ENCODE measurements around the gene DBET. TPM values are rescaled to one million over a fixed set of nuclear protein-coding genes. Genes with fewer than 3 reads are reported as not detected.

The DBET gene
- polyA plus RNA-seq, 3 donors = not detected

DNA sequence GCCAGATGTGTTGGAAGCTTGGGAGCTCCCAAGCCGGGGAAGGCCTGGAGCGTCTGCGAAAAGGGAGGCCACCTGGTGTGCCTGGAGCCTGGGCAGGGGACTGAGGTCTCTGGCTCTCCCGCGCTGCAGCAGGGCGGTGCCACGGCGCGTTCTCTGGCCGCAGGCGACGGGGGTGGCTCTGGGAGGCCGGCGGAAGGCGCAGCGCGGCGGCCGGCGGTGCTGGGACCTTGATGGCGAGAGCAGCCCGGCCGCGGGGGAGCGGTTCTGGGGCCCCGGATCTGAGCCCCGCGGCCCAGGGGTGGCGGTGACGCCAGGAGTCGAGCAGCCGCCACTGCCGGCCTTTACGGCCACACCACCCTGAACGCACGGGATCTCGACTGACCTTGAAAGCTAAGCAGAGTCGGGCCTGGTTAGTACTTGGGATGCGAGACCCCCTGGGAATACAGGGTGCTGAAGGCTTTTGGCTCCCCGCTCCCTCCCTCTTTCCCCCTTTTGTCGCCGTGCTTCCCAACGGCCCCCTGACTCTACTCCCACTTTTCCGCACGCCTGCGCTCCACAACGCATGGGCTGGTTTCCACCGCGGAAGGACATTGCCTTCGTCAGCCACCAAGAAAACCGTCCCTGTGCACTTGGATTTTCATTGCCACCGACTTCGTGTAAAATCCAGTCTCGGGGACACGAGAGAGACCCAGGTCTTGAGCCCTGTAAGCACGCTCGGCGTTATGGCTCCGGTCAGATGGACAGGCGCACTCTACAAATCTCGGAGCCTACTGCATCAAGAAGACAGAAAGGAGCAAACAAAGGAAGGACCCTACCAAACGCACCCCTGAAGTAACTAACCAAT, 46.7 kb upstream of the DBET start:
- Mint-ChIP-seq H3K4me3 (peak overlapping the region in 1 of 2 donors; percentile 83), H3K27ac (no peak overlapping the region), H3K27me3 (ENCODE audit: low read depth in 3 of 3) (peaks cover 79 to 91% (median 86%) of the 10 kb centered on the region in 3 donors), H3K36me3 (peaks cover 0 to 3% of the 10 kb centered on the region in 2 donors), H3K4me1 (peaks cover 21% of the 10 kb centered on the region), H3K9me3 (peaks cover 4 to 50% (median 40%) of the 10 kb centered on the region in 7 donors)
- intact Hi-C loops (cut with micrococcal nuclease) = no loop called here
- H3K4me2 ChIP-seq (replicated peaks; ENCODE audit: extremely low read depth, low read length, poor library complexity, severe bottlenecking) = no peak overlapping the region
- TF ChIP-seq, protein P1, sequence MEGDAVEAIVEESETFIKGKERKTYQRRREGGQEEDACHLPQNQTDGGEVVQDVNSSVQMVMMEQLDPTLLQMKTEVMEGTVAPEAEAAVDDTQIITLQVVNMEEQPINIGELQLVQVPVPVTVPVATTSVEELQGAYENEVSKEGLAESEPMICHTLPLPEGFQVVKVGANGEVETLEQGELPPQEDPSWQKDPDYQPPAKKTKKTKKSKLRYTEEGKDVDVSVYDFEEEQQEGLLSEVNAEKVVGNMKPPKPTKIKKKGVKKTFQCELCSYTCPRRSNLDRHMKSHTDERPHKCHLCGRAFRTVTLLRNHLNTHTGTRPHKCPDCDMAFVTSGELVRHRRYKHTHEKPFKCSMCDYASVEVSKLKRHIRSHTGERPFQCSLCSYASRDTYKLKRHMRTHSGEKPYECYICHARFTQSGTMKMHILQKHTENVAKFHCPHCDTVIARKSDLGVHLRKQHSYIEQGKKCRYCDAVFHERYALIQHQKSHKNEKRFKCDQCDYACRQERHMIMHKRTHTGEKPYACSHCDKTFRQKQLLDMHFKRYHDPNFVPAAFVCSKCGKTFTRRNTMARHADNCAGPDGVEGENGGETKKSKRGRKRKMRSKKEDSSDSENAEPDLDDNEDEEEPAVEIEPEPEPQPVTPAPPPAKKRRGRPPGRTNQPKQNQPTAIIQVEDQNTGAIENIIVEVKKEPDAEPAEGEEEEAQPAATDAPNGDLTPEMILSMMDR (IDR thresholded peaks at IDR 0.05) = no peak
- no peak overlapping the region for H3K27ac ChIP-seq (ENCODE audit: low read depth in 1 of 2, low read length in 2 of 2)
- 3% methylated on average over 59 of the region's 62 CpGs for WGBS (ENCODE audit: insufficient coverage)
- H4K20me1 ChIP-seq (ENCODE audit: insufficient read depth, low read length) = no peaks in the 10 kb centered on the region
- no peaks in the 10 kb centered on the region for H3K4me1 ChIP-seq (ENCODE audit: control insufficient read depth in 1 of 2, insufficient read depth in 2 of 2, low read length in 2 of 2)
- peaks cover 6 to 40% of the 10 kb centered on the region in 2 donors for H3K9me3 ChIP-seq (replicated peaks in 1 of 2; ENCODE audit: control insufficient read depth in 1 of 2, insufficient read depth in 1 of 2, low read length in 2 of 2)
- H3K79me2 ChIP-seq (ENCODE audit: insufficient read depth, low read length) = no peaks in the 10 kb centered on the region
- no peak overlapping the region for H2AFZ ChIP-seq (ENCODE audit: insufficient read depth, low read depth, low read length, poor library complexity, severe bottlenecking)
- H3K4me3 ChIP-seq (replicated peaks in 1 of 3; ENCODE audit: low read depth in 2 of 3, low read length in 3 of 3) = no peak overlapping the region
- peaks cover 44 to 85% of the 10 kb centered on the region in 2 donors for H3K27me3 ChIP-seq (ENCODE audit: control insufficient read depth in 2 of 2, insufficient read depth in 2 of 2, low read length in 2 of 2)
- no peak for DNase-seq
- H3K9ac ChIP-seq (ENCODE audit: insufficient read depth, low read length, poor library complexity, severe bottlenecking) = no peak overlapping the region
- no peaks in the 10 kb centered on the region for H3K36me3 ChIP-seq (replicated peaks in 1 of 2; ENCODE audit: control insufficient read depth in 1 of 2, insufficient read depth in 2 of 2, low read length in 2 of 2)

- H4K20me1 ChIP-seq (ENCODE audit: insufficient read depth, low read length) = no peaks in the 10 kb centered on the region
- peaks cover 83 to 90% (median 84%) of the 10 kb centered on the region in 3 donors for H3K27me3 Mint-ChIP-seq (ENCODE audit: low read depth in 3 of 3)
- no peak overlapping the region for H3K9ac ChIP-seq (ENCODE audit: insufficient read depth, low read length, poor library complexity, severe bottlenecking)
- TF ChIP-seq, protein P1 (IDR thresholded peaks at IDR 0.05) = no peak
- peak overlapping the region in 1 of 2 donors; percentile 82 for H3K4me3 Mint-ChIP-seq
- no peak overlapping the region for H3K27ac ChIP-seq (ENCODE audit: low read depth in 1 of 2, low read length in 2 of 2)
- no peak overlapping the region for H3K4me2 ChIP-seq (replicated peaks; ENCODE audit: extremely low read depth, low read length, poor library complexity, severe bottlenecking)
- no peak overlapping the region for H3K4me3 ChIP-seq (replicated peaks in 1 of 3; ENCODE audit: low read depth in 2 of 3, low read length in 3 of 3)
- H3K9me3 Mint-ChIP-seq = peaks cover 4 to 49% (median 40%) of the 10 kb centered on the region in 7 donors
- peaks cover 7 to 40% of the 10 kb centered on the region in 2 donors for H3K9me3 ChIP-seq (replicated peaks in 1 of 2; ENCODE audit: control insufficient read depth in 1 of 2, insufficient read depth in 1 of 2, low read length in 2 of 2)
- peaks cover 26% of the 10 kb centered on the region for H3K4me1 Mint-ChIP-seq
- H3K36me3 Mint-ChIP-seq = peaks cover 0 to 3% of the 10 kb centered on the region in 2 donors
- no peak for DNase-seq
- no peak overlapping the region for H2AFZ ChIP-seq (ENCODE audit: insufficient read depth, low read depth, low read length, poor library complexity, severe bottlenecking)
- intact Hi-C loops (cut with micrococcal nuclease) = no loop called here
- peaks cover 44 to 81% of the 10 kb centered on the region in 2 donors for H3K27me3 ChIP-seq (ENCODE audit: control insufficient read depth in 2 of 2, insufficient read depth in 2 of 2, low read length in 2 of 2)
- 9% methylated on average over 36 of the region's 38 CpGs for WGBS (ENCODE audit: insufficient coverage)
- H3K79me2 ChIP-seq (ENCODE audit: insufficient read depth, low read length) = no peaks in the 10 kb centered on the region
- H3K36me3 ChIP-seq (replicated peaks in 1 of 2; ENCODE audit: control insufficient read depth in 1 of 2, insufficient read depth in 2 of 2, low read length in 2 of 2) = no peaks in the 10 kb centered on the region
- H3K4me1 ChIP-seq (ENCODE audit: control insufficient read depth in 1 of 2, insufficient read depth in 2 of 2, low read length in 2 of 2) = no peaks in the 10 kb centered on the region
- no peak overlapping the region for H3K27ac Mint-ChIP-seq
Observed at GRCh38 chr4:190018201-190018920, 45.9 kb upstream of the DBET start.
